GM21786 (cell line): ENCODE measurements around the gene ZNF407.
A peak's percentile ranks its signal among the peaks of the same experiment; 100 is the strongest.
"Not testable (repeated sequence)": the region's sequence is repeated elsewhere in the genome, so short reads cannot be mapped to it uniquely, and the experiment has no call there.

Experiments
- ATAC-seq: cut with Tn5 transposase; IDR thresholded peaks from one replicate; pipeline ENCODE4 v1.9.1; 2021; ENCODE audit not compliant: unreplicated experiment

Gene ZNF407

DNA sequence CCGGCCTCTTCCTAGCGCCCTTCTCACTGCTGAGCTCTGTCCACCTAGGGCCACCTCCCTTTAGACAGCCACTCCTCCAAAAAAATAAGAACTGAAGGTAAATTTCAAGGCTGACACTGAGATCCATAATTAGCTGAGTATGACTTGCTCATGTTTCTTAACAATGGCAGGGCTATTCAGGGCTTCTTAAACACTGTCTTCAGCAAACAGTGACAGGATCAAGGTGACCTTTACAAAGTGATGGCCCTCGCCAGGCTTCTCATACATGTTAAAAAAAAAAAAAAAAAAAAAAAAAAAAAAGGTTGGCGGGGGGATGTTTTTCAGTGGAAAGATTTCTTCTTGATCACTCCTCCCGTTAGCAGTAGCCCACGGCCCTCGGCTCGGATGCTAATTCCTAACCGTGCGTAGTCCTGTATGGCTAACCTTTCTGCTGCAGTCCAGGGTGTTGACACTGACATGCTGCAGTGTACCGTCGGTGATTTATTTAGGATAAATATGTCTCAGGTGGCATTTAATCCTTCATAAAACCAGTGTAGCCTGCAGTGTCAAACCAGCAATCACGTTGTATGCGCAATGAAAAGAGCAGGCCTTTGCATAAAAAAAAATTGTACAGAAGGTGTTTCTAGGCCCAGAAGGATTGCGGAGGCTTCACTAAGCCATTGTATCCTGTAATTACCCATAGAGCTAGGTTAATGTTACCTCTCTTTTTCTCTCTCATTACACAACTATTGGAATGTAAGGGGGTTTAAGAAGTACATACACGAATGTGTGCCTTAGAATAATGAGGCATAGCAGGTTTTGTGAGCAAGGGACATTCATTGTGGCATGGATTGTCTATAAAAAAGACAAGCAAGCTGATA is 468.6 kb downstream of the ZNF407 start:
- no peak for ATAC-seq

DNA sequence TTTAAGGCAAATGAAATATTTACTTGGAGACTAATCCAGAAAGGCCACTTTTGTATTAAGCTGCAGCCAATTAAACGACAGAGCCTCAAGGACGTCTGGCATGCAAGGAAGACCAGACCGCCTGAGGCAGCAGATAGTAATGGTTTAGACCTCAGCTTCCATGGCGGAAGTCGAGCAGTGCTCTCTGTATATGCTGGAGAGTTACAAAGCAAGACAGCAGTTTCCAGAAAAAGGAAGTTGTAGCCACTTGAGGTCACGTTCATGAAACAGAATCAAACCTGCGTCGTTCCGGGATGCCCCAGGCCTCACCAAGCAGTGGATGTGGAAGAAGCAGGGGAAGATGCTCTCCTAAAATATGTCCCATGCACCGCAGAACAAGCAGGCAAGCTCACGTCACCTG is 469.3 kb downstream of the ZNF407 start:
- ATAC-seq, result no peak

DNA sequence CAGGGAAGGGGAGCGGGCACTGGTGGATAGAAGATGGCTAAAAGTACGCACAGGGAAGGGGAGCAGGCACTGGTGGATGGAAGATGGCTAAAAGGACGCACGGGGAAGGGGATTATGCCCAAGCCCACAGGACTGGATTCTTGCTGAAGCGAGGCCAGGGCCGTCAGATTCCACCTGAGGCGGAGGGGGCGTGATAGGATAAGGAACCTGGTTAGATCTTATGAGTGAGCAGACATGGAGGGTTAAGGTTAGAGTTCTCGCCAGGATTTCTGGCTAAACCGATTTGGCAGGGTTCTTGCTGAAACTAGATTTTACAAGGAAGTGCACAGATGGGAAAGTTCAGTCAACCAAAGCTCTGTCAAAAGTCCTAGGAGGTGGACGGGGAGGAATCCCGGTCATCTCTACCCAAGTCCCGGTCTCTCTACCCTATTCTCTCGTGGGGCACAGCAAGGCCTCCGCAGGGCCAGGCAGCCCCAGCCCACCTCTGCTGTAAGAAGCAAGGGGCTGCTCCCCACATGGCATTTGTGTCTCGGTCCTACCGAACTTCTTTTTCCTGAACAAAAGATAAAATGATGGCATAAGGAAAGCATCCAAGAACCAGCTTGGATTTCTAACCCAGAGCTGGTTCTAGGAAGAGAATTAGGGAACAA is 470.5 kb downstream of the ZNF407 start:
- ATAC-seq, result no peak

DNA sequence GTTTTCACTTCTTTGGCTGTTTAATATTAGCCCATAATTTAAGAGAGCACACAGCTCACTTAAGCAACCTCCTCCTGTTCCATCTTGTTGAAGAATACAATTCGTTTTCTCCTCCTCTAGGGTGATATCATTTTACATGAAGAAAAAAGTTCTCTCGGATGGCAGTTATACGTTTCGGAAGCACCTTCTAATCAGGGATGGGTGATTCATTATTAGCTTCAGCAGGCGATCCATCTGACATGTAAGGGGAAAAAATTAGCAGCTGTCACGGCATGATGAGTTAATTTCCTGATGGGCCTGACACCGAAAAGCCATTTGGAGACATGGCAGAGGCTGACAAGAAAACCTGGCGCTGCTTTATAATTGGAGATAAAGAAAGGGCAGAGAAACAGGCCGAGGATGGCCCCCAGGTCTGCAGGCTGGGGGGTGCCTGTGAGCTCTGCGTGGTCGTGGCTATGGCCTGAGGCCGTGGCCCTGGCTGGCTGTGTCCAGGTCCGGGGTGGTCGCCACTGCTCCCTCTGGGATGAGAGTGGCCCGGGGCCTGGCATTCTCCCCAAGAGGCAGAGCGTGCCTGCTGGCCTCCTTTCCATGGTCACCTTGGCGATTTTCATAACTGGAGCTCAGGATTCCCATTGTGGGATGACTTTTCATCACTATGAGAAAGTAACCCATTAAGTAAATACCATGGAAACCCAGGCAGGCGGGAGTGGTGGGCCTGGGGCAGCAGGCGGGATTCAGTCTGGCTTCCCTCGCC is 471.2 kb downstream of the ZNF407 start:
- no peak for ATAC-seq

DNA sequence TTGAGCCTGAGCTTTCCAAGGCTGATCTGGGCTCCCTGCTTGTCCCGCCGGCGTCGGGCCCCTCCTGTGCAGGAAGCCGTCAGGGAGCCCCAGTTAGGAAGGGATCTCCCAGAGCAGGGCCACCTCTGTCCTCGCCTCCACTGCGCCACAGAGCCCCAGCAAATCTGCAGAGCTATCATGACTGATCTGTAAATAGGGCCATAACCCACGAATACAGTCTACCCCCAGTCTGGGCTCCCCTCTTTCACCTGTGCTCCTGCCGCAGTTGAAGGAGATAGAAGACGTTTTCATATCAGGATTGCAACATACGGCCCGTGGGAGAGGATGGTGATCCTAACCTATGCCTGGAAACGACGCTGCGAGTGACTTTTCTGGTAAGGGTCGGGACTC is 472.6 kb downstream of the ZNF407 start:
- ATAC-seq, result no peak

DNA sequence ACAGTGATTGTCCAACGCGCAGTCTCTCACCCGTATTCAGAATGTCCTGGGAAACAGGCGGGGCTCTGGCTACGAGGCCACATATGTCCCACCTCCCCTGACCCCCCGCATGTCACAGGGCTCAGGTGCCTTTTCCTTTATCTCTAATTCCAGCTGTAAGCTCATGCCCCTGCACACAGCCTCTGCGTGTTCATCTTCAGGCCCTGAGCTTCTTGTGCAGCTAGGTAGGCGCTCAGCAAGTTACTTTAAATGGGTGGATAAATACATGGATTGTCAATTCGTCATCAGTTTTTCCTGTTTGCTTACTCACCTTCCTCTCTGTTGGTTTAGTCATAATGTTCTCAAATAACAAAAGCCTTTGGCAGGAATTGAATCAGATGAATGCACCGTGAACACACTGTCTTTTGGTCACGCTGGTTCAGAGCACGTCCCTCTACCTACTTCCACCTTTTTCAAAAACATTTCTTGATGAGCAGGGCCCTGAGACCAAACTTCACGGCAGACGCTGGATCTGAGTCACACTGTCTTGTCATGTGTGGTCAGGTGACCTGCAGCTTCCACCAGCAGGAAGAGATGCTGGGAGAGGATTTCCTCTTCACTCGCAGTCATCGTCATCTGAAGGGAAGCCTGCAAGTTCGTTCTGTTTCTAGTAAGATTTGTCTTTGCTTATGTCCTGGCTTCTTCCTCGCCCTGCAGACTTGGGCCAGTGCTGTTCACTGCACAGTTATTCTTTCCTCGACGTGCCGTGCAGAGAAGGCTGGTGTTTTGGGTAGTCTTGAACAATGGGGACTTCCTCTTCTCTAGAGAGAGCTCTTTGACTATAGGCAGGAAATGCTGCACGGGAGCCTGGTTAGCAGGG is 473.2 kb downstream of the ZNF407 start:
- ATAC-seq, result peak; percentile 84

DNA sequence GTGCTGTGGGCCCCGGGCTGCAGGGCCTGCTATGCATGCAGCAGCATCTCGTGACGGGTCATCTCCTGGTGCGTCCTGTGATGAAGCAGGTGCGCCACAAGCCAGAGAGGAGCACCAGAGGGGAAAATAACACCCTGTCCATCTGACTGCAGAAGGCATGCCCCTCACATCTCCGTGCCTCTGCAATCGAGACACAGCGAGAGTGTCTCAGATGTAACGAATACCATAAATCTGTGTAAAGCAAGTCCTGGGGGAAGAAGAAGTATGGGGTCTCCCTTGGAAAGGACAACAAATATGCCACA is 473.8 kb downstream of the ZNF407 start:
- no peak for ATAC-seq

DNA sequence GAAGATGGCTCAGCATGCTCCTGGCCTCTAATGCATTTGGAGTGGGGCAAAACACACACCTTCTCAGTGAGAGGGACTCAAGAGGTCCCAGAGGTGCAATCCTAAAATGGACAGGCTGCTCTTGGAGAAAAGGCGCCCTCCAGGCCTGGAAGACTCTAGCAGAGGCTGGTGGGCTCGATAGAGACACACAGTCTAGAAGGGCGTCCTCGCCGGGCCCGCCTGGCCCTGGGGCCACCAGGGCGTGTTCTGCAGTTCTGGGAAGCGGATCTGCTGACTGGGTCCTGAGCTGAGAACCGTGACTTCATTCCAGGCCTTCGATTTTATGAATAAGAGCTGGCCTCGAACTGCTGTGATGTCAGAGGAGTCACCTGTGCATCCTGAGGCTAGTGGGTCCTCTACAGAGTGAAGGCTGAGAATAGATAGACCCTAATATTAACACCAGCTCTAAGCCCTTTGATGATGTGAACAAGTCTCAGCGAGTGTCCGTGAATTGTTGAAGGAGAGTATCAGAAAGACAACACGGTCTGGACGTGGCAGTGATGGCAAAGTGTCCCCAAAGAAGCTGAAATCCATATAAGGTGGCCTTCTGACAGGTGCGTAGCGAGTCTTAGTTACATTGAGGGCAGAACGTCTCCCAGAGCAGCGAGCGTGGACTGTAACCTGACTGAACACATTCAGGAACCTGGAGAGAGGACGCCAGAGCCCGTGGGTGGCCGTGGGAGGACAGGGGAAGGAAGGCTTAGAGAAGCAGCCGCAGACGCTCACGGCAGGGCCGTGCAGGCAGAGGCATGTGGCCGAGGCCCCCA is 474.4 kb downstream of the ZNF407 start:
- ATAC-seq, result no peak

DNA sequence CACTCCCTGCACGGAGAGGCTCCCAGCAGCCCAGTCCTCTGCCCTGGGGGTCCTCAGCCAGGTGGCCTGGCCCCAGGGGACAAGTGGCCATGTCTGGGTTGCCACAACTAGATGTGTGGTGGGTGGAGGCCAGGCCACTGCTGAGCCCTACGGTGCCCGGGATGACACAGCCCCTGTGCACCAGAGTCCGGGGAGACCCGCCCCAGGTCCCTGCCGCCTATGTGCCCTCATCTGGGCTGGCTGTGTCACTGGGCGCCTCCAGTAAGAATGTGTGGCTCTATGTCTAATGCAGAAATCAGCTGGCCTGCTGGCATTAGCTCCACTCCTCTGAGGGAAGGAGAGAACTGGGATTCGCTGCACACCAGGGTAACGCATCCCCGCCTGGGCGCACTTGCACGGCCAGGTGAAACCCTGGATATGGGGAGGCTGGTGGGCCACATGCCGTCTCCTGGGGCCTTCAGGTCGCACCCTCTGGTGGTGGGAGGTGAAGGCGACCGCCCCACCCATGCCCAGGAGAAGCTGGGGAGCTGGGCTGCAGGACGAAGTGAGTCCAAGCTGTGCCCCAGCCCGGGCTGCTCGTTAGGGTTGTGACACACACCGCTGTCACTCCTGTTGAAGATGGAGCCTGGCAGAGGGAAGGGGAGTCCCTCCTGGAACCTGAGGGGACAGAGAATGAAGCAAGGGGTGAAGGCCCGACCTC is 475.2 kb downstream of the ZNF407 start:
- ATAC-seq, result no peak

DNA sequence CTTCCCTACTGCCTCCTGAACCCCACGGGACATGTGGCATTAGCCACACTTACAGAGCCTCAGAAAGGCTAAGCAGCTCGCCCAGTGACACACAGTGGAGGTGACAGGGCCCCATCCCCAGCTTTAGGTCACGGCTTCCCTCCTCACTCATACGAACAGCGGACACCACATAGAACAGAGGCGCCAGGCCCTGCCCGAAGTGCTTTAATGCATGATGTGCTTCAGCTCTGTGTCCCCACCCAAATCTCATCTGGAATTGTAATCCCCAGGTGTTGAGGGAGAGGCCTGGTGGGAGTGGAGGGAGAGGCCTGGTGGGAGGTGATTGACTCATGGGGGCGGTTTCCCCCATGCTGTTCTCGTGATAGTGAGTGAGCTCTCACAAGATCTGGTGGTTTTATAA is 476.0 kb downstream of the ZNF407 start:
- no peak for ATAC-seq

DNA sequence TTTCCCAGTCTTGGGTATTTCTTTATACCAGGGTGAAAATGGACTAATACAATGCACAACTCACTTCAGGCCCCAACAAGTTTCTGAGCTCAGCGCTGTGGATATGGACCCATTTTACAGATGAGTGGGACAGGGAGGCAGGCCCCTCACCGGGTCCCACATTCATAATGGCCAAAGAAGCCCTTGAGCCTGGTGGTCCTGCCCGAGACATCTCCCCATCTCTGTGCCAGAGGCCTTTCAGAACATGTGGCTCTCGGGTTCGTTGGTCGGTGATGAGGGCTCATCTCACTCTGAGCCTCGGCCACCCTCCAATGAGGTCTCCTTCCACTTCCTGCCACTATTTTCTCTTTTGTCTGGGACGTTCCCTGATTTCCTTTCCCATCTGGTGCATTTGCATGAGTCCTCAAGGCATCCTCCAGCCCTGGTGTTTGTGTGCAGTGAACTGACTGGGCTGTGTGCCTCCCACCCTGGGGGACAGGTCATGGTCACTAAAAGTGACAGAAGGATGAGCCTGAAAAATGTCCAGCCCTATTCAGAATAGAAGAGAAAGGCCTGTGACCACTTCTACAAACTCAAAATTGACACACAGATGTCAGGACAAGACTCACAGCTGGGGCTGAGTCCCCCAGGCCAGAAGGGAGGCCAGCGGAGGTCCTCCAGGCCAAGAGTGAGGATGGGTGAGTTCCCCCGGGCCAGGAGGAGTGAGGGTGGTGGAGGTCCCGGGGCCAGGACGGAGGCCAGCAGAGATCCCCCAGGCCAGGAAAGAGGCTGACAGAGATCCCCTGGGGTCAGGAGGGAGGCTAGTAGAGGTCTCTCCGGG is 476.7 kb downstream of the ZNF407 start:
- no peak for ATAC-seq

DNA sequence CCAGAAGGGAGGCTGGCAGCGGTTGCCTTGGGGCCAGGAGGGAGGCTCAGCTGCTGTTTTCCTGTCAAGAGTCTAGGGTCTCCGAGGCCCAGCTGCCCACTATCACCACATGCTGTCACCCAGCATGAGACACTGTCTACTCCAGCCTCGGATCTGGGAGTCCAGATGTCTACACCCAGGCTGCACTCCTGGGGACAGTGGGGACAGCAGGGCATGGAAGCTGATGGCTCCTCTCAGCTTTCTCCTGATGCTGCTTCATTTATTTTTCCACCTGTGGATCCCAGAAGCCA is 477.3 kb downstream of the ZNF407 start:
- ATAC-seq, result no peak

DNA sequence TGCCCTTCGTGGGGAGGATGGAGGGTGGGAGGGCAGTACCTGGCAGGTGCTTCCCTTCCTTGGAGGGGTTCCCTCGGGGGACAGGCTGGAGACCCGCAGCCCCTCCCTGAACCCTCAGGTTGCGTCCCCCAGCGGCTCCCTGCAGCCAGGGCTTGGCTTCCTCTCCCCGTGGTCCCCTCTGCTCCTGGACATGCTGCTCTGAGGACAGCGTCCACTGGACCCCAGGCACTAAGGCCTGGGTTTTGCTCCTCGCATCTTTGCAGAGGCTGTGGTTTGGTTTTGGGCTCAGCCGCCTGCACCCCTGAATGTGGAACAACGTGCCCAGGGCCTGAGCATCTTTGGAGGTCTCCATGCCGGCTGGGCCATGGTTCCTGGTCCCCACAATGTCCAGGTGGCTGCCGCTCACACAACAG is 477.8 kb downstream of the ZNF407 start:
- no peak for ATAC-seq

DNA sequence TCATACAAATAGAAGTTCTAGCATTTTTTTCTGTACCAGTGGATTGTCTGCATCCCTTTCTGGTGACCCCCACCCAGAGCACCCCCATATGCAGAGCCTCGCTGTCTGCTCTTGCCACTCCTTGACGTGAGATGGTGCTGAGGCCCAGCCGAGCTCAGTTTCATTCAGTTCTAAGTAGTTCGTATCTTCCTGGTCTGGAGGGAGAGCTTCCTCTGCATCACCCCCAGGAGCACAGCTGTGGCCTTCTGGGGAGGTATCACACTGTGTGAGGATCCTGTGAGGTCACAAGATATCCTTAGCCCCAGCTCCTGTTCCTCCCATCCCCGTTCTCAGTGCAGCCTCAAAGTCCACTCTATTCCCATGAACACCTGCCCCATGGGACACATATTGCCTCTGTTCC is 478.6 kb downstream of the ZNF407 start:
- ATAC-seq, result no peak

DNA sequence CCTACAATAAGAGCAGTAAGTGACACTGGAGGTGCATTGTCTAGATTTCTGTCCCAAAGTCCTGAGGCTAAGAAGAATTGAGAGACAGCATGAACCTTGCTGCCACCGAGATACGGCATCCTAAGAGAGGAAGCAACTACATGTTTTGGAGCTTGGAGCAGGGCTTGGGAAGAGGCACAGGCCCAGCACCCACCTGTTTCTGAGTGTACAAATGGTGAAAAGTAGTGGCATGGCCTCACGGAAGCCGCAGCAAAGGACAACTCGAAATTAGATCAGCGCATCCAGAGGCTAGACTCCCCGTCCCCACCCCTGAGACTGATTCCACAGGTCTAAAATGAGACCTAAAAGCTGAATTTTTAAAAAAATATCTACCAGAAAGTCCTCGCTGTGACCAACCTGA is 483.8 kb downstream of the ZNF407 start:
- ATAC-seq, result no peak

DNA sequence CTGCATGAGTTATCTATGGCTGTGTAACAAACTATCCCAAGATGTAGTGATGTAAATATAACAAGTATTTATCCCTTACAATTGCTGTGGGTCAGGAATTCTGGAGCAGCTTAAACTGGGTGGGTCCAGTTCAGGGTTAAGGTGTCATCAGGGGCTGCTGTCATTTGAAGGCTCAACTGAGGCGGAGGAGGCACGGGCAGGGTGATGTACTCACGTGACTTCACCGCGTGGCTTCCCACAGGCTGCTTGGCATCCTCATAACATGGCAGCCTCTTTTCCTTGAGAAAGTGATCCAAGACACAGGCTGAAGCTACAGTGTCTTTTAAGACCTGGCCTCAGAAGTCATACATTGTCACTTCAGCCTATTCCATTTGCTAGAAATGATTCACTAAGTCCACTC is 485.5 kb downstream of the ZNF407 start:
- no peak for ATAC-seq

DNA sequence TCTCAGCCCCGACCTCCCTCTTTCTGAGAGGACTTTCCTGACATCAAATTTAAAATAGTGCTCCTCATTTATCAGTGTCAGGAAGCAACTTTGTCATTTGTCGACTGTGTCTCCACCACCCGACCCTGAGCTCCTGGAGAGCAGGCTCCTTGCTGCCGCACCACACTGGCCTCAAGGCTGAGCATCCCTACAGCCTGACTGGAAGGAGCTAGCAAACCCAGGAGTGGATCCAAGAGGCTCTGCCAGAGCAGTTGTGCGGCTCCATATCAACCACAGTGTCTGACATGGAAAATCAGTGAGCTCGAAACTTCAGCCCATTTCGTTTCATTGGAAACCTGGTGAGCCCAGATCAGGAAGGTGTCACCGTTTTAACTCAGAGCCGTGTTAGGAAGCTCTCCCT is 486.1 kb downstream of the ZNF407 start:
- ATAC-seq, result no peak

DNA sequence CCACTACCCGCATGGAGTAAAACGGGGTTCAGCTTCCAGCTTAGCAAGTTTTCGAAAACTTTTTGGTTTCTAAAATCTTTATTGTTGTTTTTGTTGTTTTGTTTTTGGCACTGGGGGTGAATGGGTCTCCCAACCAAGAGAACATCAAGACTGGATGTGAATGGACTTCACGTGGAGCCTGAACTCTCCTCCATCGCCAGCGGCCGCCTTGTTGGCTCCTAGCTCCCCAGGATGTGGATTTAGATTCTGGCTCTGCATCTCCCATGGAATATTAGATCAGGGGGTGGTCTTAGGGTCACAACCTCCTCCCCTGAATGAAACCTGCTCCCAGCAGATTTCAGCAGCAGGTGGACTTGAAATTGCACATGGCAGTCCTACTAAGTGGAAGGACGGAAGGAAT is 488.0 kb downstream of the ZNF407 start:
- not testable (repeated sequence) for ATAC-seq

DNA sequence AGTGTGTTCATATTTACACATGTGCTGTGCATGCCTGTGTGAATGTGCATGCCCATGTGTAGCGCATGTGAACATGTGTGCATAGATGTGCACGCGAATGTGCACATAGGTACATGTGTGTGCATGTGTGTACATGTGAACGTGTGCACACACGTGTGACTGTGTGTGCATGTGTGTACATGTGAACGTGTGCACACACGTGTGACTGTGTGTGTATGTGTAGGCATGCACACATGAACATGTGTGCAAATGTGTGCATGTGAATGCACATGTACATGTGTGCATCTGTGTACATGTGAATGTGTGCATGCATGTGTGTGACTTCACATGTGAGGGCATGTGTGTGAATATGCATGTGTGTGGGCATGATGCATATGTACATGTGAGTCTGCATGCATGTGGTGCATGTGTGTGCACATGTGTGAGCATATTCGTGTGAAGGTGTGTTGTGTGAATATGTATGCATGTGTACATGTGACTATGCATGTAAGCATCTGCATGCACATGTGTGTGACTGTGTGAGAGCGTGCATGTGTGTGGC is 488.9 kb downstream of the ZNF407 start:
- no peak for ATAC-seq
